H1 (cell line): ENCODE results near the gene LAMA3. TPM values are rescaled to one million over a fixed set of nuclear protein-coding genes. Genes with fewer than 3 reads are reported as not detected.

ENCODE experiments used
- CTCF ChIA-PET: fragments of 300-600 bp; sonication (Branson Sonifier 250); formaldehyde crosslinking; loops from one replicate; lab custom pipeline; 2021; ENCODE audit not compliant: partially characterized antibody; lab: Charles Lee
- POLR2A ChIA-PET: fragments of 300-600 bp; sonication (Branson Sonifier 250); formaldehyde crosslinking; loops from one replicate; lab custom pipeline; 2021; ENCODE audit warnings: inconsistent platforms; ENCODE audit not compliant: partially characterized antibody; lab: Charles Lee
- DNase-seq, 2 experiments: peaks; one replicate each; pipeline versions ENCODE4 v3.0.0 to v3.0.0-alpha.2; 2010 to 2022; ENCODE audit warnings: low spot score in 2 of 2, low read depth in 1 of 2, mixed read lengths in 1 of 2
- FAIRE-seq: peaks from 2 replicates; lab custom pipeline; 2011; peaks lifted over from hg19 to GRCh38; lab: Jason Lieb, UNC
- H2AFZ ChIP-seq: 2 replicates; pipeline ENCODE4 v1.8.1; 2012; ENCODE audit warnings: low read length, inconsistent platforms
- H2AK5ac ChIP-seq: 2 replicates; pipeline ENCODE4 v1.6.1; 2013; ENCODE audit warnings: low read depth, low read length
- H2BK120ac ChIP-seq: replicated peaks from 2 replicates; pipeline ENCODE3; 2013; ENCODE audit warnings: low read depth, low read length, inconsistent platforms
- H2BK12ac ChIP-seq: 2 replicates; pipeline ENCODE4 v1.6.1; 2013; ENCODE audit warnings: low read depth, low read length
- H2BK15ac ChIP-seq: 2 replicates; pipeline ENCODE4 v1.6.1; 2013; ENCODE audit warnings: low read length
- H2BK20ac ChIP-seq: 2 replicates; pipeline ENCODE4 v1.6.1; 2013; ENCODE audit warnings: low read length
- H2BK5ac ChIP-seq: 2 replicates; pipeline ENCODE4 v1.6.1; 2013; ENCODE audit warnings: low read depth, low read length
- H3K14ac ChIP-seq: 2 replicates; pipeline ENCODE4 v1.6.1; 2013; ENCODE audit warnings: inconsistent platforms; ENCODE audit not compliant: insufficient read length
- H3K18ac ChIP-seq: 2 replicates; pipeline ENCODE4 v1.6.1; 2013; ENCODE audit warnings: low read length; ENCODE audit errors: extremely low read depth
- H3K23ac ChIP-seq: 2 replicates; pipeline ENCODE4 v1.6.1; 2013; ENCODE audit warnings: inconsistent platforms; ENCODE audit not compliant: insufficient read length
- H3K23me2 ChIP-seq: 2 replicates; pipeline ENCODE4 v1.6.1; 2013; ENCODE audit warnings: low read depth, low read length
- H3K27ac ChIP-seq: 2 replicates; pipeline ENCODE4 v1.6.1; 2011; ENCODE audit warnings: low read depth, low read length, inconsistent platforms
- H3K27me3 ChIP-seq, 4 experiments: replicated peaks in 1 of 4; 1 replicate in 1 of 4; 2 replicates in 3 of 4; pipeline versions ENCODE4 v1.6.1 to v1.8.1; 2011 to 2013; ENCODE audit warnings: low read length in 3 of 4, mild to moderate bottlenecking in 3 of 4, inconsistent platforms in 2 of 4, mixed read lengths in 2 of 4, moderate library complexity in 1 of 4; ENCODE audit not compliant: control insufficient read depth in 3 of 4, insufficient read depth in 3 of 4; ENCODE audit errors: extremely low read depth in 1 of 4
- H3K36me3 ChIP-seq, 4 experiments: 2 replicates each; pipeline versions ENCODE4 v1.6.1 to v1.8.1; 2011 to 2013; ENCODE audit warnings: mild to moderate bottlenecking in 4 of 4, low read length in 3 of 4, moderate library complexity in 2 of 4, control low read depth in 1 of 4, inconsistent platforms in 1 of 4; ENCODE audit not compliant: insufficient read depth in 4 of 4, control insufficient read depth in 2 of 4
- H3K4ac ChIP-seq: replicated peaks from 2 replicates; pipeline ENCODE3; 2013; ENCODE audit warnings: low read length, low read depth, mixed read lengths, inconsistent platforms; ENCODE audit not compliant: insufficient read length
- H3K4me1 ChIP-seq, 4 experiments: replicated peaks in 1 of 4; 1 replicate in 1 of 4; 2 replicates in 3 of 4; pipeline versions ENCODE4 v1.6.1 to v1.8.1; 2011 to 2013; ENCODE audit warnings: low read length in 3 of 4, inconsistent platforms in 2 of 4, mixed read lengths in 1 of 4; ENCODE audit not compliant: insufficient read depth in 4 of 4, control insufficient read depth in 3 of 4
- H3K4me2 ChIP-seq, 2 experiments: 2 replicates each; pipeline versions ENCODE4 v1.6.1 to v1.8.1; 2011 to 2013; ENCODE audit warnings: low read depth in 2 of 2, low read length in 2 of 2, control low read depth in 1 of 2, inconsistent platforms in 1 of 2, mild to moderate bottlenecking in 1 of 2; ENCODE audit not compliant: insufficient read depth in 1 of 2
- H3K4me3 ChIP-seq, 4 experiments: fragments of 200-600, 300-600 bp in 1 of 4; sonication (generic), shearing (Covaris generic), sonication (Bioruptor Twin) in 1 of 4; 2 replicates each; pipeline versions ENCODE4 v1.5.1 to v1.8.1; 2011 to 2016; ENCODE audit warnings: low read length in 4 of 4, low read depth in 3 of 4, control low read depth in 2 of 4, inconsistent platforms in 2 of 4, mild to moderate bottlenecking in 2 of 4, mixed read lengths in 1 of 4, moderate library complexity in 1 of 4; ENCODE audit not compliant: insufficient read depth in 2 of 4; ENCODE audit errors: extremely low read depth in 1 of 4
- H3K56ac ChIP-seq: replicated peaks from 2 replicates; pipeline ENCODE3; 2013; ENCODE audit warnings: low read depth, mild to moderate bottlenecking, mixed read lengths, low read length, inconsistent platforms; ENCODE audit not compliant: insufficient read length
- H3K79me1 ChIP-seq: 2 replicates; pipeline ENCODE4 v1.6.1; 2013; ENCODE audit warnings: low read depth, low read length, control low read depth
- H3K79me2 ChIP-seq, 2 experiments: 2 replicates each; pipeline versions ENCODE4 v1.6.1 to v1.8.1; 2012 to 2013; ENCODE audit warnings: low read length in 2 of 2, mild to moderate bottlenecking in 2 of 2, inconsistent platforms in 1 of 2; ENCODE audit not compliant: insufficient read depth in 2 of 2, control insufficient read depth in 1 of 2
- H3K9ac ChIP-seq, 4 experiments: replicated peaks in 1 of 4; 1 replicate in 1 of 4; 2 replicates in 3 of 4; pipeline versions ENCODE4 v1.6.1 to v1.8.1; 2011 to 2013; ENCODE audit warnings: low read depth in 3 of 4, low read length in 3 of 4, control low read depth in 2 of 4, mild to moderate bottlenecking in 2 of 4, moderate library complexity in 2 of 4, inconsistent platforms in 1 of 4; ENCODE audit errors: extremely low read depth in 1 of 4
- H3K9me3 ChIP-seq, 2 experiments: 2 replicates each; pipeline versions ENCODE4 v1.6.1 to v1.8.1; 2012 to 2013; ENCODE audit warnings: mild to moderate bottlenecking in 2 of 2, moderate library complexity in 2 of 2, control low read depth in 1 of 2, inconsistent platforms in 1 of 2, low read depth in 1 of 2, low read length in 1 of 2, mixed read lengths in 1 of 2; ENCODE audit not compliant: insufficient read depth in 2 of 2
- H4K20me1 ChIP-seq, 2 experiments: replicated peaks in 1 of 2; 2 replicates each; pipeline versions ENCODE3 to v1.8.1; 2011 to 2013; ENCODE audit warnings: inconsistent platforms in 2 of 2, low read length in 2 of 2, mild to moderate bottlenecking in 1 of 2; ENCODE audit not compliant: insufficient read depth in 2 of 2, control insufficient read depth in 1 of 2
- H4K5ac ChIP-seq: 2 replicates; pipeline ENCODE4 v1.6.1; 2013; ENCODE audit warnings: low read length, low read depth, mixed read lengths, inconsistent platforms; ENCODE audit not compliant: insufficient read length
- H4K8ac ChIP-seq: 2 replicates; pipeline ENCODE4 v1.8.0; 2013; ENCODE audit warnings: mild to moderate bottlenecking, moderate library complexity, low read length, inconsistent platforms; ENCODE audit not compliant: insufficient read depth; ENCODE audit errors: extremely low read depth
- H4K91ac ChIP-seq: replicated peaks from 2 replicates; pipeline ENCODE3; 2013; ENCODE audit warnings: low read length, mixed read lengths, inconsistent platforms; ENCODE audit not compliant: insufficient read length
- CBX8 ChIP-seq: fragments of 300-800, 300-1000 bp; sonication (generic); IDR thresholded peaks from 2 replicates; pipeline ENCODE4 v1.7.1; 2016; ENCODE audit warnings: low read depth, low read length, borderline replicate concordance
- CHD1 ChIP-seq: IDR thresholded peaks from 2 replicates; pipeline ENCODE4 v1.6.1; 2012; ENCODE audit warnings: low read depth, low read length, improper control_type of control experiment
- EP300 ChIP-seq, 2 experiments: IDR thresholded peaks; 1 replicate in 1 of 2; 2 replicates in 1 of 2; pipeline ENCODE4 v1.6.1; 2011 to 2012; ENCODE audit warnings: low read depth in 2 of 2, low read length in 2 of 2, mild to moderate bottlenecking in 2 of 2, borderline replicate concordance in 1 of 2, inconsistent platforms in 1 of 2, moderate library complexity in 1 of 2
- RXRA ChIP-seq: IDR thresholded peaks from 2 replicates; pipeline ENCODE4 v1.6.1; 2011; ENCODE audit warnings: low read depth, mild to moderate bottlenecking, low read length, moderate library complexity; ENCODE audit not compliant: insufficient read depth
- WGBS, 2 experiments: shearing (Covaris generic) in 1 of 2; methylation state at CpG; one replicate each; pipeline versions ENCODE4 v1.1.6 to v1.1.7; 2013 to 2015; ENCODE audit warnings: low lambda C conversion rate in 2 of 2, mixed read lengths in 2 of 2, inconsistent platforms in 1 of 2, low coverage in 1 of 2, missing lambda C conversion rate in 1 of 2; ENCODE audit not compliant: insufficient replicate concordance in 2 of 2, insufficient coverage in 1 of 2, insufficient read length in 1 of 2; ENCODE audit errors: extremely low coverage in 1 of 2, missing lambda C conversion rate in 1 of 2; 5-methylcytosine and 5-hydroxymethylcytosine counted together
- polyA plus RNA-seq, 7 experiments: library from polyadenylated mRNA; depleted of rRNA in 3 of 7; stranded (reverse) in 5 of 7; unstranded in 2 of 7; fragments of >200 nt in 5 of 7; fragments of 200-250 nt in 2 of 7; gene quantifications; 1 replicate in 5 of 7; 2 replicates in 1 of 7; 4 replicates in 1 of 7; pipeline versions ENCODE4 v1.2.1 to v1.2.3, GENCODE V29; 2011 to 2013; ENCODE audit warnings: missing spikeins in 2 of 7, mixed read lengths in 2 of 7
- total RNA-seq: library from RNA; stranded (reverse); fragmentation: NEBNext Ultra II Directional; extraction: Animal tissue kit (Norgen Biotek cat#: 25700); gene quantifications from 2 replicates; pipeline ENCODE4 v1.2.1, GENCODE V29; 2021

LAMA3 gene
- total and polyA plus RNA-seq, 2 of the 8 experiments (the other 6 are each of a cell fraction or from before 2014, with no cell fraction given), result 0.76 to 5.0 TPM

GRCh38 chr18:23868136-23868785 is 179.0 kb downstream of the LAMA3 start:
- no peak overlapping the region for H3K23ac ChIP-seq
- H2BK120ac ChIP-seq, result no peak overlapping the region
- H3K4me2 ChIP-seq, result no peak overlapping the region
- no peaks in the 10 kb centered on the region for H3K79me2 ChIP-seq
- H4K91ac ChIP-seq, result no peak overlapping the region
- no peak for TF ChIP-seq CBX8
- no peak for TF ChIP-seq CHD1
- TF ChIP-seq EP300 (IDR thresholded peaks at IDR 0.05; ENCODE audit: borderline replicate concordance in 1 of 2, low read depth in 2 of 2, low read length in 2 of 2), result no peak
- no peak for TF ChIP-seq RXRA
- H2BK5ac ChIP-seq, result no peak overlapping the region
- 86% methylated on average over 3 of the region's 3 CpGs; no CpG with 5 or more reads in 1 of the 2 experiments for WGBS, 2 experiments
- H3K9ac ChIP-seq, result no peak overlapping the region
- H3K9me3 ChIP-seq, result no peaks in the 10 kb centered on the region
- no peak overlapping the region for H2AK5ac ChIP-seq
- H2BK12ac ChIP-seq, result no peak overlapping the region
- no peaks in the 10 kb centered on the region for H3K79me1 ChIP-seq
- peaks cover 0 to 4% (median 3%) of the 10 kb centered on the region in 4 experiments; a peak in 4 of 7 replicates for H3K4me1 ChIP-seq
- H3K14ac ChIP-seq, result no peak overlapping the region
- no peak for FAIRE-seq
- no peak overlapping the region for H2BK20ac ChIP-seq
- H4K20me1 ChIP-seq, result no peaks in the 10 kb centered on the region
- no peaks in the 10 kb centered on the region for H3K23me2 ChIP-seq
- H3K18ac ChIP-seq, result no peak overlapping the region
- H3K36me3 ChIP-seq, result no peaks in the 10 kb centered on the region
- ChIA-PET CTCF (interaction anchor here (1.4 kb wide), 1 partner anchor 57 kb away, joined by 3 read pairs; no protein-coding TSS in a partner anchor), POLR2A (no interaction called here)
- no peak overlapping the region for H2AFZ ChIP-seq
- H3K27me3 ChIP-seq, result peaks cover 0 to 3% (median 1%) of the 10 kb centered on the region in 4 experiments; a peak in 3 of 7 replicates
- no peak overlapping the region for H4K8ac ChIP-seq
- no peak overlapping the region for H3K27ac ChIP-seq
- H3K4me3 ChIP-seq, result no peak overlapping the region
- no peak for DNase-seq
- no peak overlapping the region for H4K5ac ChIP-seq
- no peak overlapping the region for H3K56ac ChIP-seq
- no peak overlapping the region for H2BK15ac ChIP-seq
- H3K4ac ChIP-seq, result no peak overlapping the region
